HG02798 (cell line): ENCODE data around the gene APOC1.

ENCODE experiments used
- ATAC-seq: cut with Tn5 transposase; IDR thresholded peaks from one replicate; pipeline ENCODE4 v1.9.1; 2021; ENCODE audit warnings: mild to moderate bottlenecking; ENCODE audit not compliant: unreplicated experiment, poor library complexity

Gene APOC1

GRCh38 chr19:44954278-44954648 lies 39.9 kb downstream of the APOC1 start:
- no peak for ATAC-seq

GRCh38 chr19:44954649-44955504 lies 40.5 kb downstream of the APOC1 start, which contains the start of gene CLPTM1:
TSS of gene CLPTM1 (plus strand) at chr19:44955380. CDS start at chr19:44955396, 16 bp downstream.
- peak; percentile 89 for ATAC-seq

GRCh38 chr19:44955505-44956439 lies 41.4 kb downstream of the APOC1 start:
- ATAC-seq, result no peak

GRCh38 chr19:44957526-44957925 lies 43.1 kb downstream of the APOC1 start:
- ATAC-seq, result no peak

GRCh38 chr19:44958090-44958489 lies 43.7 kb downstream of the APOC1 start:
- ATAC-seq, result no peak

GRCh38 chr19:44959691-44960090 lies 45.3 kb downstream of the APOC1 start:
- no peak for ATAC-seq

- no peak for ATAC-seq
Observed at GRCh38 chr19:44960906-44961728, 46.7 kb downstream of the APOC1 start.

- ATAC-seq, result no peak
Observed at GRCh38 chr19:44961821-44962220, 47.4 kb downstream of the APOC1 start.

GRCh38 chr19:44968118-44968517 lies 53.7 kb downstream of the APOC1 start:
- ATAC-seq, result no peak

GRCh38 chr19:44968670-44969069 lies 54.3 kb downstream of the APOC1 start:
- ATAC-seq, result no peak
